Measurements from ENCODE around the gene GRIN1.

DNA sequence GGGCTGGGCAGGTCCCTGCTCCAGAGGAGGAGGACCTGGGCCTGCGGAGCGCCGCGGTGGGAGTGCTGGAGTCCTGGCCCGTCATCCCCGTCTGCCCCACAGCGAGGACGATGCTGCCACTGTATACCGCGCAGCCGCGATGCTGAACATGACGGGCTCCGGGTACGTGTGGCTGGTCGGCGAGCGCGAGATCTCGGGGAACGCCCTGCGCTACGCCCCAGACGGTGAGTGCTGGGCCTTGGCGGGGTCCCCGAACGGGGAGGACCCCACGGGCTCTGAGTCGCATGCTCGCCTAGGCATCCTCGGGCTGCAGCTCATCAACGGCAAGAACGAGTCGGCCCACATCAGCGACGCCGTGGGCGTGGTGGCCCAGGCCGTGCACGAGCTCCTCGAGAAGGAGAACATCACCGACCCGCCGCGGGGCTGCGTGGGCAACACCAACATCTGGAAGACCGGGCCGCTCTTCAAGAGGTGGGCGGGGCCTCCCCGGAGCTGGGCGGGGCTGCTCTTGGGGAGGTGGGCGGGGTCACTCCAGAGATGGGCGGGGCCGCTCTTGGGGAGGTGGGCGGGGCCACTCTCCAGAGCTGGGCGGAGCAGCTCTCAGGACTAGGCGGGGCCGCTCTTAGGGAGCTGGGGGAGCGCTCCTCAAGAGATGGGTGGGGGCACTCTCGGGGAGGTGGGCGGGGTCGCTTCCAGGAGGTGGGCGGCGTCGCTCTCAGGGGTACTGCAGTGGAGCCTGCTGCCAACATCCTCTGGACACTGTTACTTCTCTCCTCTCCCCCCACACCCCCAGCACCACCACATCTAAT, 17.8 kb downstream of the GRIN1 start:
- no peak for TF ChIP-seq EP300 (IDR thresholded peaks at IDR 0.05; ENCODE audit: low read depth)
- TF ChIP-seq POLR2A (IDR thresholded peaks at IDR 0.05): no peak
